Stimulated activated CD8-positive, alpha-beta memory T cell treated with anti-CD3 and anti-CD28 coated beads, Interleukin-12 subunit alpha, Interleukin-12 subunit beta, amount 100 ng/mL, for 1 hour (primary cell): ENCODE results near the gene UBR3.
"Not testable (repeated sequence)": the region's sequence is repeated elsewhere in the genome, so short reads cannot be mapped to it uniquely, and the experiment has no call there.

Experiments used
- DNase-seq: peaks from one replicate; pipeline ENCODE4 v3.0.0-alpha.2; 2020; ENCODE audit warnings: low read depth

Gene UBR3

DNA sequence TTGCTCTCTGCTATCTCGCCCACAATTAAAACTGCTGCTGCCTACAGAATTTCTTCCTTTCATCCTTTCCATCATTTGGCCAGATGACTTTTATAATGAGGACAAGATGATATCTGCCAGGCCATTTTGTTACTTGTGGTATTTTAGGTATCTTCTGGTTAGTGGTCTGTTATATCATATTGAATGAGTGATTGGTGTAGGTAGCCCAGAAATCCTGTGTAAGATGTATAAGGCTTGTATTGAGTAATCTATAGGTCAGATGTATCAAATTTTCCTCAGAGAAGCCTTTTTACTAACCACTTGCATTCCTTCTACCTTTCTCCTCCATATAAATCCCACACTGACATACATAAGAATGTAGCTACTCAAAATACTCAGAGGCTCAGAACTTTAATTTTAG, 118.3 kb downstream of the UBR3 start:
- DNase-seq = no peak

- DNase-seq = no peak
Measured at GRCh38 chr2:169946092-169946491, 118.8 kb downstream of the UBR3 start.

GRCh38 chr2:169946546-169946945, 119.3 kb downstream of the UBR3 start:
- no peak for DNase-seq

- no peak for DNase-seq
Measured at GRCh38 chr2:169955940-169956339, 128.7 kb downstream of the UBR3 start.

DNA sequence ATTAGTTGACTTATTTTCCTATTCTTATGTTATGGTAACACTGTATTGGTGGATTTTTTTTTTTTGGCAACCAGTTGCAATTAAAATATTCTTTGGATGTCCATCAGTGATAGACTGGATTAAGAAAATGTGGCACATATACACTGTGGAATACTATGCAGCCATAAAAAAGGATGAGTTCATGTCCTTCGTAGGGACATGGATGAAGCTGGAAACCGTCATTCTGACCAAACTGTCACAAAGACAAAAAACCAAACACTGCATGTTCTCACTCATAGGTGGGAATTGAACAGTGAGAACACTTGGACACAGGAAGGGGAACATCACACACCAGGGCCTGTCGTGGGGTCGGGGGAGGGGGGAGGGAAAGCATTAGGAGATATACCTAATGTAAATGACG, 130.0 kb downstream of the UBR3 start:
- DNase-seq = not testable (repeated sequence)

- no peak for DNase-seq
Measured at GRCh38 chr2:169961911-169962310, 134.7 kb downstream of the UBR3 start.

- no peak for DNase-seq
Measured at GRCh38 chr2:169963786-169964185, 136.5 kb downstream of the UBR3 start.

- DNase-seq = no peak
Measured at GRCh38 chr2:169964740-169965139, 137.5 kb downstream of the UBR3 start.

- DNase-seq = no peak
Measured at GRCh38 chr2:169965495-169965894, 138.2 kb downstream of the UBR3 start.

GRCh38 chr2:169966454-169966853, 139.2 kb downstream of the UBR3 start:
- DNase-seq = no peak

- no peak for DNase-seq
Measured at GRCh38 chr2:169968743-169969142, 141.5 kb downstream of the UBR3 start.

DNA sequence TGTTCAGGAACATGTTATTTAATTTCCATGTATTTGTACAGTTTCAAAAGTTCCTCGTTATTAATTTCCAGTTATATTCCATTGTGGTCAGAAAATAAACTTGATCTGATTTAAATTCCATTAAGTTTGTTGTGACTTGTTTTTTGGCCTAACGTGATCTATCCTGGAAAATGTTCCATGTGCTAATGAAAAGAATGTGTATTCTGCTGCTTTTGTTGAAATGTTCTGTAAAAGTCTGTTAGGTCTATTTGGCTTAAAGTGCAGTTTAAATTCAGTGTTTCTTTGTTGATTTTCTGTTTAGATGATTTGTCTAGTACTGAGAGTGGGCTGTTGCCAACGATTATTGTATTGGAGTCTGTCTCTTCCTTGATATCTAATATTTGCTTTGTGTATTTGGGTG, 148.0 kb downstream of the UBR3 start:
- DNase-seq = no peak

DNA sequence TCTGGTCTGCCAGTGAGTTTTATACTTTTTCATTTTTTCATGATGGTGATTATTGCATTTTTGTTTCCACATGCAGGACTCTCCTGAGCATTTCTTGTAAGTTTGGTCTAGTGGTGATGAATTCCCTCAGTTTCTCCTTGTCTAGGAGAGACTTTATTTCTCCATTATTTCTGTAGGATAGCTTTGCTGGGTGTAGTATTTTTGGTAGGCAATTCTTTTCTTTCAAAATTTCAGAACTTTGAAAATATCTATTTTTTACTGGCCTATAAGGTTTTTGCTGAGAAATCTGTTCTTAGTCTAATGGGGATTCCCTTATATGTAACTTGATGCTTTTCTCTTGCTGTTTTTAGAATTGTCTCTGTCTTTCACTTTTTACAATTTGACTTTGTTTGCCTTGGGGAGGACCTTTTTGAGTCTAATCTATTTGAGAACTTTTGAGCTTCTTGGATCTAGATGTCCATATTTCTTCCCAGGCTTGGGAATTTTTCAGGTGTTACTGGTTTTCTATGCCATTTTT, 149.1 kb downstream of the UBR3 start:
- DNase-seq = no peak

- DNase-seq = no peak
Measured at GRCh38 chr2:169977530-169977929, 150.3 kb downstream of the UBR3 start.

DNA sequence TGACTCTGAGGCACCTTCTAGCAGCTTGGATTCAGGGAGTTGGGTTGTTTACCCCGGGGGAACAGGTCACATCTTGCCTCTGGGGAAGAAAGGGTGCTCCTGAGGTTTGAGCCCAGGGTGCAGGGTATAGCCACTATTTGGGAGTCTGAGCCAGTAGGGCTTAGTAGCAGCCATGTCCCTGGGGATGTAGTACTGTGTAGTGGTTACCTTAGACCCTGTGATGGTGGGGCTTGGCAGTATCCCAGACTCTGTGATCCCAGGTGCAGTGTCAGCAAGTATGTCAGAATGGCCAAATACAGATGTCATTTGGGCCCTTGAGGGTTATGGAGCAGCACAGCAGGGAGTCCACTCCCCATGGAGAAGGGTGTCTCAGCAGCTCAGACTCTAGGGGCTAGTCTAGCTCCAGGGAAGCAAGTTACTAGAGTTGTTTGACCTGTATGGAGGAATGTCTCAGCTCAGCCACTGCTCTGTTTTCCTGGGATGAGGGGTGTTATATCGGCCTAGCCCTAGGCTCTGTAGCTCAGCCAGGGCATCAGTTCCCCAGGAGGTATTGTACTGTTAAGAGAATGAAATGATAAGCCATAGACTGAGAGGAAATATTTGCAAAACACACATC, 151.3 kb downstream of the UBR3 start:
- no peak for DNase-seq

- no peak for DNase-seq
Measured at GRCh38 chr2:169979025-169979424, 151.8 kb downstream of the UBR3 start.

DNA sequence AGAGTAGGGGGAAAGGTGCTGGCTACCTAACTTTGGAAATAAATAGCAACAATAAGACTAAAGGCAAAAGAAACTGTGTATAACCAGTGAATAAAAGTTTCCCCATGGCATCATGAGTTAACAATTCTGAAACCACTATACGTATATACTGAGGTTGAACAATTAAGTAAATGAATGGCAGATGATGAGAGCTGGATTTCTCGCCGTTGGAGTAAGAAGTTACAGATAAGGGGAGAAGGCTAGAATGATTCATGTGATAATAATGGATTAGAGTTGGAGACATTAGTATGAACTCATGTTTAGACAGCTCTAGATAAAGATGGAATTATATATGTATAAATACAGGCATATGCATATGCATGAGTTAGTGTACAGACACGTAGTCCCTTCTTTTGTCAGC, 152.7 kb downstream of the UBR3 start:
- no peak for DNase-seq

- DNase-seq = no peak
Measured at GRCh38 chr2:169980643-169981042, 153.4 kb downstream of the UBR3 start.

DNA sequence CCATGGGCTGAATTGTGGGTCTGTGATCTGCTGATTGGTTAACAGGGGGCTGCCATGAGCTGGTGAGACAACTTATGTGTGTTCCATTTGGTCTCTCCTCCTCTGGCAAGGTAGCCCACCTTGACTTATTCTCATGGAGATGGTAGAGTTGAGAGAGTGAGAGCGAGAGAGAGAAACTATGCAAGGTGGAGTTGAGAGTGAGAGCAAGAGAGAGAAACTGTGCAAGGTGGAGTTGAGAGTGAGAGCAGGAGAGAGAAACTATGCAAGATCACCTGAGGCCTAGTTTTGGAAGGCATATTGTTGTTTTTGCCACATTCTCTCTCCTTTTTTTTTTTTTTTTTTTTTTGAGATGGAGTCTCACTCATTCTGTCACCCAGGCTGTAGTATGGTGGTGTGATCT, 155.7 kb downstream of the UBR3 start:
- no peak for DNase-seq

GRCh38 chr2:169983506-169983905, 156.3 kb downstream of the UBR3 start:
- no peak for DNase-seq

- no peak for DNase-seq
Measured at GRCh38 chr2:169984145-169984544, 156.9 kb downstream of the UBR3 start.

- no peak for DNase-seq
Measured at GRCh38 chr2:169994752-169995151, 167.5 kb downstream of the UBR3 start.

DNA sequence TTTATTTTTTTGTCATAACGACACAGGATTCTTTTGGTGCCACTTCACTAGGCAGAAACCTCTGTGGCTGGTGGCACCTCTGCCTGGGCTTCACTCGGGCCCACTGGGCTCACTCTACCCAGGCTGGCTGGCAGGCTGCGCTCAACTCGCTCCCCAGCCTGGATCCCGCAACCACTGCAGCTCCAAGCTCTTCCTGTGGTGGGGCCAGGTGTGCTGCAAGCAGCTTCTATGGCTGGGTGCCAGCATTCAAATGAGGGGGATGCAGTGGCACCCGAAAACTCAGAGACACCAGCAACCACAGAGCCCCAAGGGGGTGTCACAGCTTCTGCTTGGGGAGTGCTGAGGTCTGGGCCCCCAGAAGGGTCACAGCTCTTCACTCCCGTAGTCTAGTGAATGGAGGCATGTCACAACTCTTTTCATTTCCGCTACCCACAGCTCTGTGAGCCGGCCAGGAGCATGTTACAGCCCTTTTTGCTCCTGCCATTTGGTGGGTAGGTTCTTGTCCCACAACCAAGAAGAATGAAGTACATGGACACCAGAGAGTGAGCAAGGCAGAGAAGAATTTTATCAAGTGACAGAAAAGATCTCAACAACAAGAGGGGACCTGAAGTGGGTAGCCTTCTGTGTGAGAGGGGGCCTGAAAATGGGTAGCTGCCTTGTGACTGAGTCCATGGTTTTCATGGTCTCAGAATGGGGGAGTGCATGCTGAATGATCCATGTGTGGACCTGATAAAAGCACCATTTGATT, 170.1 kb downstream of the UBR3 start:
- DNase-seq = no peak

DNA sequence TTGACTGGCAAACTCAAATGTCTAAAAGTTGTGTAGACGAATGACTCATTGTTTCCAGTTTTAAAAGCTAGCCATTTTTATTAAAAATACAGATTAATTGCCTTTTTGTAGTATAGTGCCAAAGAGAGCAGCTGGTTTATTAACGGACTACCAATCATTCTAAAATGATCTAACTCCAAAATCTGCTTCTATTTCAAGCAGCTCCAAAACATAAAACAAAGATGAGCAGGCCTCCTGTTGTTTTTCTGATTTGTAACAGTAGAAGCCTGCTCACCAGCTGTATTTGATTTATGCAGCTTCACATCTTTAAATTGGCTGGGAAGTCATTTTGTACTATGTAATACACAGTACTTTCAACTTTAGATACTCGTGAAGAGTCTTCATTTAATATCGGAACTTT, 171.8 kb downstream of the UBR3 start:
- DNase-seq = no peak
